Measurements from ENCODE around the gene ORM2.

Gene ORM2

GRCh38 chr9:114299286-114300152 is 30.1 kb upstream of the ORM2 start:
- no peak for DNase-seq
- Mint-ChIP-seq H3K27me3 (ENCODE audit: low read depth, poor library complexity) (peaks cover 8% of the 10 kb centered on the region), H3K36me3 (ENCODE audit: low read depth) (peaks cover 45% of the 10 kb centered on the region), H3K9me3 (peaks cover 24% of the 10 kb centered on the region), H3K27ac (no peak overlapping the region), H3K4me1 (no peaks in the 10 kb centered on the region), H3K4me3 (no peak overlapping the region)
- no peak for TF ChIP-seq CTCF (IDR thresholded peaks at IDR 0.05)

DNA sequence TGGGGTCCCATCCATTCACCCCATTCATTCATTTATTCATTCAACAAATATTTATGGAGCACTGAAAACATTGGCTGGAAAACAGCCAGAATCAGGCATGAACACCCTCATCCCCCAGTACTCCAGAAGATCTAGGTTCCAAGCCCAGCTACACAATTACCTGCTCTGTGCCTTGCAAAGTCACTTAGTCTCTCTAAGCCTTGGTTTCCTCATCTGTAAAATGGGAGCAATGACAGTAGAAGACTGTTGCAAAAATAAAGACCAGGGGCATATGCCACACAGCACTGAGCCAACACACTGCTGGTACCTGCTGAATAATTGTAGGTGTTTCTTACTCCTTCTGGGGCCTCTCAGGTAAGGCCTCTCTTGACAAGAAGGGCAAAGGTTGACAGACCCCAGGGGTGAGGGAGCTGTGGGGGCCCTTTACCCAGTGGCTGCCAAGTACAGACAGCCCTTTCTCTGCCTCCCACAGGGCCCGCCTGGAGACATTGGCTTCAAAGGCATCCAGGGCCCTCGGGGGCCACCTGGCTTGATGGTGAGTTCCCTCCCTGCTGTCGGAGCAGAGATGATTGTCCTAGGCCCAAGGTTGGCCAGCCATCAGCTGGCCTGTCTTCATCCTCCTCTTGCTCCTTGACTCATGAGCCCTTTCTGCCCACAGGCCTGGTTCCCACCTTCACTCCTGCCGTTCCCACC is 29.4 kb upstream of the ORM2 start:
- peaks cover 5% of the 10 kb centered on the region for H3K4me1 Mint-ChIP-seq
- peaks cover 16% of the 10 kb centered on the region for H3K9me3 Mint-ChIP-seq
- no peak overlapping the region for H3K4me3 Mint-ChIP-seq
- H3K27ac Mint-ChIP-seq = peak overlapping the region; percentile 45
- peaks cover 8% of the 10 kb centered on the region for H3K27me3 Mint-ChIP-seq (ENCODE audit: low read depth, poor library complexity)
- no peak for DNase-seq
- TF ChIP-seq CTCF (IDR thresholded peaks at IDR 0.05) = no peak
- H3K36me3 Mint-ChIP-seq (ENCODE audit: low read depth) = peaks cover 37% of the 10 kb centered on the region

DNA sequence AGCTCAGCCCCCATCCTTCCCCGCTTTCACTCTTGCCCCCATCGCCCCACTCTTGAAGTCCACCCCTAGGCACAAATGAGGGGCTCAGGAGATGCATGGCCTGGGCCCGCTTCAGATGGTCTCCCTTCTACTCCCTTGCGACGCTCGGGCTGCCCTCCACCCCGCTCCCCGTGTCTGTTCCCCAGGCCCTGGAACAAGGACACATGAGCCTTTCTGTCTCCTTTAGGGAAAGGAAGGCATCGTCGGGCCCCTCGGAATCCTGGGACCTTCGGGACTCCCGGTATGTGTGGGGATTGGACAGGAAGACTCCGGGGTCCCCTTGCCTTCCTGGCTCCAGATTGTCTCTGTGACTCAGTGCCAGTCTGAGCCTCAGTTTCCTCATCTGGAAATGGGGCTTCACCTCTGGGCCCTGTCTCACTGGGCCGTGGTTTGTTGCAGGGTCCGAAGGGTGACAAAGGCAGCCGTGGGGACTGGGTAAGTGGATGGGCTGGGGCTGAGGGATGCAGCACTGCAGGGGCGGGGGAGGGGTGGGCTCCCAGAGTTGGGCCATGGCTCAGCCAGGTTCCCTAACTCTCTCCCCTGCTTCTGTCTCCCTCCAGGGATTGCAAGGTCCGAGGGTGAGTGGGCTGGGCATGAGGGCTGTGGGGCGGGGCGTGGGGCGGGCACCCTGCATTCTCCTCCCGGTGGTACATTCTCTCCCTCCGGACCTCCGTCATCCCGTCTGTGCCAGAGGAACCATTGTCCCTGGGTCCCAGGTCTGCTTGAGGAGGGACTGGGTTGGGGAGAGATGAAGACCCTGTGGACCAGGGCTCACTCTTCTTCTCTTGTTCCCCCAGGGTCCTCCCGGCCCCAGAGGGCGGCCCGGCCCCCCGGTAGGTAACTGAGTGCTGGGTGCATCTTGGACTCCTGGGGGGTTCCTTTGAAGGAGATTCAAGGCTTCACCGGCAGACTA is 28.5 kb upstream of the ORM2 start:
- peaks cover 8% of the 10 kb centered on the region for H3K9me3 Mint-ChIP-seq
- H3K4me3 Mint-ChIP-seq = no peak overlapping the region
- peaks cover 11% of the 10 kb centered on the region for H3K4me1 Mint-ChIP-seq
- peaks cover 8% of the 10 kb centered on the region for H3K27me3 Mint-ChIP-seq (ENCODE audit: low read depth, poor library complexity)
- DNase-seq = no peak
- no peak for TF ChIP-seq CTCF (IDR thresholded peaks at IDR 0.05)
- H3K36me3 Mint-ChIP-seq (ENCODE audit: low read depth) = peaks cover 29% of the 10 kb centered on the region
- peak overlapping the region; percentile 45 for H3K27ac Mint-ChIP-seq

- Mint-ChIP-seq H3K4me3 (no peak overlapping the region), H3K27me3 (ENCODE audit: low read depth, poor library complexity) (peaks cover 8% of the 10 kb centered on the region)
- DNase-seq = no peak
Observed at GRCh38 chr9:114301798-114302565, 27.7 kb upstream of the ORM2 start.

More at GRCh38 chr9:114301798-114302565, 27.7 kb upstream of the ORM2 start:
- TF ChIP-seq CTCF (IDR thresholded peaks at IDR 0.05) = no peak
- peaks cover 2% of the 10 kb centered on the region for H3K9me3 Mint-ChIP-seq
- H3K4me1 Mint-ChIP-seq = peaks cover 11% of the 10 kb centered on the region
- H3K27ac Mint-ChIP-seq = no peak overlapping the region
- peaks cover 20% of the 10 kb centered on the region for H3K36me3 Mint-ChIP-seq (ENCODE audit: low read depth)
